Medulla oblongata (tissue), 1 donor: Measurements from ENCODE around the gene ULK2.
"Not testable (repeated sequence)": the region's sequence is repeated elsewhere in the genome, so short reads cannot be mapped to it uniquely, and the experiment has no call there.

Experiments used
- DNase-seq: peaks from one replicate; pipeline ENCODE4 v3.0.0-alpha.2; 2015; ENCODE audit errors: extremely low spot score

Gene ULK2

DNA sequence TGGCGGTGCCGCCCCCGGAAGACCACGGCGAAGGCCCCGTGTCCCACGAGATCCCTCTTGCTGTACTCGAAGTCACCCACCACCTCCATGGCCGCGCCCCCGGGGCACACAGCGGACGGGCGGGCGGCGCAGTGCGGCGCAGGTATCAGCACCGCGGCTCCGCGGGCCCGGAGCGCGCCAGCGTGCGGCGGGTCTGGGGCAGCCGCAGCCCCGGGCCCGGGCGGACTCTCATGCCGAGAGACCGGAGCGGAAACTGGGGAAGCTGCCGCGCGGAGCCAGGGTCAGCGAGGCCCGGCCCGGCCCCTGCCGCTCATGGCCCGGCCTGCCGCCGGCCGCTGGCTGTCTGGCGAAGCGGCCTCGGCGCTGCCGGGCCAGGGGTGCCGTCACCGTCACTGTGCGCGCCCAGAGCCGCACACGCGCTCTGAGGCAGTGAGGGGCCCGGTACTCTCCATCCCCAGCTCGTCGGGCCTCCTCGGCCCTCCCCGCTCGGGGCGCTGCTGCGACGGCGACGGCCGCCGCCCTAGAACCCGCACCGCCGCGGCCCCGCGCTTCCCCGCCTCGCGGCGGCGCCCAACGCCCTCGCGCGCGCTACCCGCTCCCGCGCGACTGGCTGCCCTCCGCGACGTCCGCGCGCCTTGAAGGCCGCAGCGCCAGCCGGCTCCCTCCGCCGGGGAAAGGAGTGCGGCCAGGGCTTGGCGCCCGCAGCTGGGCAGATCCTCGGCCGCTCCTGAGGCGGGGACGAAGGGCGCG, at the start of gene ULK2:
Gene ULK2 (minus strand): TSS at position 608 of the 750 bp plus-strand sequence. CDS start 519 bp downstream, at position 89.
- peak; percentile 69 for DNase-seq

DNA sequence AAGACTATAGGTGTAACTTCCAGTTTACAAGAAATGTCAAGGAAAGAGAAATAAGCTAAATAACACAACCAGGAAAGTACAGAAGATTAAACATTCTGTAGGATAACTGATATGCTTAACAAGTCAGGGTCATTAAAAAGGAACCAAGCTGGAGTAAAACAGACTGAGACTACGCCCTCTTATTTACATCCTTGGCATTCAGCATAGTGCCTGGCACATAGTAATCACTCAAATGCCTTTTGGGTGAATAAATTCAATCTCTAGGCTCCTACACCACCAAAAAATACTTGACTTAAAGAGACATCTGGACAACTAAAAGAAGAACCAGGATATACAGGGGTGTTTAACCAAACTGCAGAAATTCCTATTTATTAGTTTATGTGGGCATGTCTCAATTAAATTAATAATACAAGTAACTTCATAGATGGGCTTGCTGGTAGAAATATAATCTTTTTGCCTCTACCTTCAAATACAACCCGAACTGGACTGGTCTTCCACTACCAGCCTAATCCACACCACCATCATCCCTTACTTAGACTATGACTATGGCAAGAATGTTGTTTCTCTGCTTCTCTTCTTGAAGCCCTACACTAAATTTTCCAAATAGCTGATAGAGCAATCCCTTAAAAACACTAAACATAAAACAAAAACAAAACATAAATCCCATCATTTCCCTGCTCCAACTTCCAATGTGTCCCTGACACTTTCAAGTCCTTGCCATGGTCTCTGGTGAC, 47.7 kb upstream of the ULK2 start:
- DNase-seq: no peak

DNA sequence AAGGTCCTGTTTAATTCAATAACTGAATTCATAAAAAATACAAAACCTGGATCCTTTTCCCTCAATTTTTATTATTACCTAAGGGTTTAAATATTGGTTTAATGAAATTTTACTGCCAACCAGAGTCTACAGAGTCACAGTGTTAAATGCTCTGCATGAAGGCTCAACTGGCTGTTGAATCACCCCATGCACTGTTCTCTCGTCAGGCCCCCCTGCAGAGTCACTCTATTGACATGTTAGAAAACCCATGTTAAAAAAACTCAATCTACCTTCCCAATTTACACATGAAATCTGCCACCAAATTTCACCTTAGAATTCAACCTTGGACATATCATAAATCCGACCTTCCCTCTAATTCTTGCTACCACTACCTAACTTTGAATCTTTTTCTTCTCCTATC, 43.3 kb upstream of the ULK2 start:
- no peak for DNase-seq

DNA sequence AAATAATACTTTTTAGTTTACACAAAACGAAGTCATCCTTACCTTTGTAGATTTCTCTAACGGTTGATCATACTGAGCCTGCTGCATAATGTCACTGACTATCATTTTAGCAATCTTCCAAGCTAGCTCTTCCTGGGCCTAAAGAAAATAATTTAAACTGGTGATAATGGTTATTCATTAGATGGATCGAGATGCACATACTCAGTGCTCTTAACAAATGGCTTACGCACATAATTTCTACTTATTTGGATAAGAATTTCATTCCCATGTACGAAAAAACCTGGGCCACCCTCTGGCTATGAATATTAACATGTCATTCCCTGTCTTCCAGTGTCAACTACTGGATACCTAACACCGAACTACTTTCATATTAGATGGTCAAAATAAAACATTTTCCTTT, 41.4 kb upstream of the ULK2 start:
- no peak for DNase-seq

DNA sequence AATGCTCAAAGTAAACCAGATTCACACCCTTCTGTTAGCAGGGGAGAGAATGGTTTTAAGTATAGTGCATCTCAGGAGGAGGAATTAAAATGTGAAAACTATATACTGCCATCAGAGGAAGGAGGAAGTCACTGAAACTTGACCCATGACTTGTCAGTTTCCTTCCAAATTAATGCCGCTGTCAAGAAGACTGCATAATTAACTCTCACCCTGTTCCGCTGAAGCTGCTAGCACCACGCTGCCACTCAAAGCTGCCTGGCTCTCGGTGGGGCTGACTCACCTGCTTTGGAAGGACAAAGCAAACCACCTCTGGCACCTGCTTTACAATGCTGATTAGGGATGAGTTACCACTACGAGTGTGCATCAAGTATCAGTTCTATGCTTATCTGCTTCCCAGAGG, 37.8 kb upstream of the ULK2 start:
- DNase-seq: peak; percentile 14

DNA sequence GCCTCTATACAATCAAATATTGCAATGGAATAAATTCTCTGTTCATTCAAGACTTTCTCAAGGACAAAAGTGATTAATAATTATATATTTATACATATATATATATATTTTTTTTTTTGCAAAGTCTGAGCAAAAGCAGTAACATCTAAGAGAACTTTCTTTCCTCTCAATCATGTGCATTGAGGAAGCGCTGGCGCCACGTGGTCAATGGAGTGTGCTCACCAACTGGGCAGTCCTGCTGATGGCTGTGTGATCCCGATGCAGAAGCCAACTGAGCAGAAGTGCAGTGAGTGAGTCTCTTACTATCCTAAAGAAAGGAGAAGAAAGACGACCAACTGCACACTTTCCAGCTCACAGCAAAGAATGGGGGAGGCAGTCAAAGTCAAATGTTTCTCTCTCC, 37.2 kb upstream of the ULK2 start:
- DNase-seq: peak; percentile 82

DNA sequence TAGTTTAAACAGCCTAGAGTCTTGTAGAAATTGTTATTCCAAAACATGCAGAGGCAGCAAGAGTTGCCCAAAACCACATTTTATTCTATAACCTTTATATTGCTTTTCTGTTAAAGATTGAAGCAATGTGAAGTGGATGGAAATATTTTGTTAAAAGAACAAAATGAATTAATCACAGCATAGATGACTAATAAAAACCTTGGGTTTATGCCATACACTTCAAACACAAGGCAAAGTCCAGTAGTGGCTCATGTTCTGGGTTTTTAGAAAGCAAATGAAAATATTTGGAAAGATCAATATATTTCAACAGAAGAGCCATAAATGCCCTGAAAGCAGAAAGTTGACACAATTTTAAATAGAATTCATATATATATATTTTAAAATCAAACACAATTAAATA, 36.7 kb upstream of the ULK2 start:
- DNase-seq: no peak

DNA sequence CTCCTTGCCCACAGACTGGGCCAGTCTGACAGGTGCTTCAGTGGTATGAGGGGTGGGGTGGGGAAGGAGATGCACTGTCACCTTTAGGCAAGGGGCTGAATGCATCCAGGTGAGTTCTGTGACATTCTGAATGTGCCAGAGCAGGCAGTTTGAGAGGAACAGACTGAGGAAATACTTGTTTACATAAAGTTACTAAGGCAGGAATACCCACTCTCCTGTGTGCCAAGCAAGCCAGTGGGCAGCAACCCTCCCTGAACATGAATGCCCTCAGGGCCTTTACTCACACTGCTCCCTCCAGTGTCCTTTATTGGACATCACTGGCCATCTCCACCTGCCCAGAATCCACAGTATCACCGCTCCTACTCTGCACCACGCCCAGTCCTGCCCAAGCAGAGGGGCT, 33.1 kb upstream of the ULK2 start:
- DNase-seq: no peak

DNA sequence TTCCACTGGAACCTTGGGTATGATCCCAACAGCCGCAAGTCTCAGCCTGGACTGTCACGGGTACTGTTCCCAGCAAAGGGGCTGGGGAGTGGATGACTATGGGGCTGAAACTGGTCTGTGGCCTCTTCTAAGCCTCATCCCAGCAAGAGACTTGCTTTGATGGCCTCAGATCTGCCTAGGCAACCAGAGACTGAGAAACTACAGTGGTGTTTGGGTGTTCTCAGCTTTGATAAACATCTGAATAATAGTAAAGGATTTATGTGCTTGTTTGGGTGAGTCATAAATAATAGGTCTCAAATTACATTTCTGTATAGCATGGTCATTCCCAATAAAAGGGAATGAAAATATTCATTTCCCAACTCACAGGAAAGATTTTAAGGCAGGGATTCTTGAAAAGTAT, 30.2 kb upstream of the ULK2 start:
- DNase-seq: no peak

DNA sequence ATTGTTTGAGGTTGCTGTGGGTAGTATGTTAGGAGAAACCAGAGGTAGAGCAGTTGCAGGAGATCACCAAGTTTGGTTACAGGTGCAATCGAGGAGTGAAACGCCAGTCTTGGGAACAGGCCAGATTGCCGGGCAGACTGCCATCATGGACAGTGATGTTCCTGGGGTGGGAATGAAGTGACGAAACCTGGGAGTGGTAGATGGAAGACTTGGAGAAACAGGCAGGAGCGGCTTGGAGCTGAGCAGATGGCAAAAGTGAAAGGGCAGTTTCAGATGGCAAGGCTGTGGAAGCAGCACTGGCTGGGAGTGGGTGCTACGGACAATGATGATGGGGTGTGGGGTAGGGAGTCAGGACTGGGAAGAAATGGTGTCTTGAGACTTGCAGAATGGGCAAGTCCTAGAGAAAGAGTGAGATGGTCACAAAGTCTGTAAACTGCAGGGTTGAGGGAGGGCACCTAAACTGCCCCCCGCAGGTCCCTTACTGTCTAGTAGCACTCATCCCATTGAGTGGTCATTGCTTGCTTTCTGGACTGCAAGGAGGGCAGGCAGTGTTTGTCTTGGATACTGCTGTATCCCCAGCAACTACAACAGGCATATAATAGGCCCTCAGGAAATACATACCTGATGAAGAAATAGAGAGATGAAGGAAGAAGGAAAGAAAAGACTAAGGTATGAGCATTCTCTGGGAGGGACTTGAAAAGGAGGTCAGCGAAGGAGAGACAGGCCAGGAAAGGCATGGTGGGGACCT, 29.5 kb upstream of the ULK2 start:
- DNase-seq: no peak

DNA sequence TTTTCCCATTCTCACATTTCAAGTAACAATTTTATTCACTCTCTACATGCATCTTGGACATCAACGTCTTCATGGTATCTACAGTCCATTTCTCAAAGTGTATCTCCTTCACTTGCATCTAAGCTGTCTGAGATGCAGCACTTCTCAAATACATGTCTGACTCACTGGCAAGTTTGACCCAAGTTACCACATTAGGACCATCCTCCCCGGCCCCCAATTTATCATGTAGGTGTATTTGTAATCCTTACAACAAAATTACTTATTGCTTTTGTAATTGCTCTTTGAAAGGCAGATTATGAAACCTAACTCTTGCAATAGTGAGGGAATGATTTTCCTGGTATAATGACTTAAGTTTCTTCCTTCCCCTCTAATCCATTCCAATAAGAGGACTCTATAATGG, 28.9 kb upstream of the ULK2 start:
- no peak for DNase-seq

DNA sequence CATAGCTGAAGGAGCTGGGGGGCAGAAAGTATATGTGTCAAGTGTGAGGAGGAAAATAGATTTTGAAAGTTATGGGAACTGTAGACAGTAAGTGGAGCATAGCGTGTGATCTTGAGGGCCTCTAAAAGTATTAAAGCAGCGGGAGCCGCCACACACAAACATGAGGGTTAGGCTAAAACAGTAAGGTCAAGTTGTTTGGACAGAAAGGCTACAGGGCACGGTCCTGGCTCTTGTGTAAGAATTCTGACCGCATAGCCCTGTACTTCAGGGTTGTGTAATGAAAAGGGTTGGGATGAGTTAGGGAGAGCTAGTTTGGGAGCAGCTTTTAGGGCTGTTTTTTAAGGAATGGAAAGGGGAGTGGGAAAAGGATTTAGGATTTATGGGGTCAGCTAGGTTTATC, 22.8 kb upstream of the ULK2 start:
- not testable (repeated sequence) for DNase-seq

DNA sequence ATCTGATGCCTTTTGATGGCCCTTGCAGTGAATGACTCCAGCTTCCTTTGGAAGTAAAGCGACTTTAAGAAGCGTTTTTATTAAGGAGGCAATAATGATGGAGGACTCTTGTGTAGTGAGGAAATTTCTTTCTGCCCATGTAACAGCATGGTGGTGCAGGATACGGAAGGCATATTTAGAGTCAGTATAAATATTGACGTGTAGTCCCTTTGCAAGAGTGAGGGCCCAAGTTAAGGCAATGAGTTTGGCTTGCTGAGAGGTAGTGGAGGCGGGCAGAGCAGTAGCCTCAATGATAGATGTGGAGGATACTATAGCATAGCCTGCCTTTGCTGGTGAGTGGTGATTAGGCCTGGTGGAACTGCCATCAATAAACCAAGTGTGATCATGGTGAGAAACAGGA, 22.3 kb upstream of the ULK2 start:
- DNase-seq: not testable (repeated sequence)

DNA sequence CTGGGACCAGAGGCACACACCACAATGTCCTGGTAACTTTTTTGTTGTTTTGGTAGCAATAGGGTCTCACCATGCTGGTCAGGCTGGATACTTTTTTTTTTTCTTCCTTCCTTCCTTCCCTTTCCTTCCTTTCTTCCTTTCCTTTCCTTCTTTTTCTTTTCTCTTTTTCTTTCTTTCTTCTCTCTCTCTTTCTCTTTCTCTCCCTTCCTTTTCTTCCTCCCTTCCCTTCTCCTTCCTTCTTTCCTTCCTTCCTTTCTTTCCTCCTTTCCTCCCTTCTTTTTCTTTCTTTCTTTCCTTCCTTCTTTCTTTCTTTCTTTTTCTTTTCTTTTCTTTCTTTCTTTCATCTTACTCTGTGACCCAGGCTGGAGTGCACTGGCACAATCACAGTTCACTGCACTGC, 18.4 kb upstream of the ULK2 start:
- DNase-seq: no peak

DNA sequence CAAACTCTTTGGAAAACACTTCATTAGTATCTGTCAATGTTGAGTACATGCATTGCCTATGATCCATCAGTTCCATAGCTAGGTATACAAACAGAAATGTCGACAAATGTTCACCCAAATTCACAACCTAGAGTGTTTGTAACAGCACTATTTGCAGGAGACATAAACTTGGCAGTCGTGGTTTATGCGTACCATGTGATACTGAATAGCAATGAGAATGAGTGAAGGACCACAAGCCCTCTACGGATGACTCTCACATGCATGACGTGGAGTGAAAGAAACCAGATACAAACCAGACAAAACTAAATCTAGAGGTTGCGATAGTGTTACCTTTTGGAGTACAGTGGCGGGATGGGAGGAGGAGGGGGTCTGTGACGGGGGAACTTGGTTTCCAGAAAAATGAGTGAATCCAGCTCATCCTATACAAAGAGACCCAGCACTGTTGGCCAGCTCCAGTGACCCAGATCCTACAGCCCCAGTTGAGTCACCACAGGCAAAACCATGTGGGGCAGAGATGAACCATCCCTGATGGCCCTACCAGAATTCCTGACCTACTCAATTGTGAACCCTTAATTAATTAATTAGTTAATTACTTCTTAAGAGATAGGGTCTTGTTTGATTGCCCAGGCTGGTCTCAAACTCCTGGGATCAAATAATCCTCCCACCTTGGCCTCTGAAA, 15.9 kb upstream of the ULK2 start:
- DNase-seq: no peak

DNA sequence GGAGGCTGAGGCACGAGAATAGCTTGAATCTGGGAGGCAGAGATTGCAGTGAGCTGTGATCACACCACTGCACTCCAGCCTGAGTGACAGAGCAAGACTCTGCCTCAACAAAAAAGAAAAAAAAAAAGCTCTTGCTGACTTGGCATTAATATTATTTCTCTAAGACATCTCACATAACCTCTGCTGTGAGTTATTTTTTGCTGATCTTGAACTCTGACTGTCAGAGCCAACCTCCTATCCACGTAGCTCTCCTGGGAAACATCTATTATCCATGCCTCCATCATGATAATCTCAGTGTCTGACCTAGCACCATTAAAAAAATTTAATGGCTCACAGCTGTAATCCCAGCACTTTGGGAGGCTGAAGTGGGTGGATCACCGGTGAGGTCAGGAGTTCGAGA, 12.7 kb upstream of the ULK2 start:
- DNase-seq: no peak

DNA sequence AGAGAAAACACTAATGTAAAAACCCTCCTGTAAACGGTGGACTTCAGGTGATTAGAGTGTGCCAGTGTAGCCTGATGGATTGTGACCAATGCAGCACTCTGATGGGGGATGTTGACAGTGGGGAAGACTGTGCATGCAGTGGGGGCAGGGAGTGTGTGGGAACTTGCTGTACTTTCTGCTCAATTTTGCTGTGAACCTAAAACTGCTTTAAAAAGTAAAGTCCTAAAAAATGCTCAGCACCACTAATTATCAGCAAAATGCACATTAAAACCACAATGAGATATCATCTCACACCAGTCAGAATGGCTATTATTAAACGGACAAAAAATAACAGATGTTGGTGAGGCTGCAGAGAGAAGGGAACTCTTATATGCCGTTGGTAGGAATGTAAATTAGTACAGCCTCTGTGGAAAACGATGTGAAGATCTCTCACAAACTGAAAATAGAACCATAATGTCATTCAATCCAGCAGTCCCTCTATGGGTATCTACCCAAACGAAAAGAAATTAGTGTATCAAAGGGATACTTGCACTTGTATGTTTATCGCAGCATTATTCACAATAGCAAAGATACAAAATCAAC, 9.7 kb upstream of the ULK2 start:
- DNase-seq: peak; percentile 17

DNA sequence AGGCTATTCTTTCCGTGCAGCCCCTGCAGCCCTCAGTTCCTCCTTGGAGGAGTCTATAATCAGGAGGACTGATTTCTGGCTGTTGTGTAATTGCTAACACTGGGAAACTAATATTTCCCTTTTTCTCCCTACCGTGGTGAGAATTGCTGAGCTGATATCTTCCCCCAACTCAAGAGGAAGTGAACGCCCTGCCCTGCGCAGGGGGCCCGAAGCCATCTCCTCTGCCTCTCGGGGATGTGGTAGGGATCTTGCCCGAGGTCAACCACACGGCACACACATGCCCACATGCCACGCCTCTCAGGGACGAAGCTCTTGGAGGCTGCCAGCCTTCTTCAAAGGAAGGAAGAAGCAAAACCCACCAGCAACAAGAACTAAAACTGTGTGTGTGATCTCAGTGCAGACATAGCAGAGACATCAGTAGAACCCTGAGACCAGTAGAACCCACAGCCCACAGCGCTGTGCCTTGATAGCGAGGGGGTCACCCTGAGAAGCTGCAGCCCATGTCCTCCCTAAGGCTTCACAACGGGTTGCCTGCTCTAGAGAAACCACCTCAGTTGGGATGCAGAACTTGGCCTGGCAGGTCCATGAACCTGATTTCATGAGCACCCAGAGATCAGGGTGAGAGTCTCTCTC, 8.9 kb upstream of the ULK2 start:
- DNase-seq: peak; percentile 84

DNA sequence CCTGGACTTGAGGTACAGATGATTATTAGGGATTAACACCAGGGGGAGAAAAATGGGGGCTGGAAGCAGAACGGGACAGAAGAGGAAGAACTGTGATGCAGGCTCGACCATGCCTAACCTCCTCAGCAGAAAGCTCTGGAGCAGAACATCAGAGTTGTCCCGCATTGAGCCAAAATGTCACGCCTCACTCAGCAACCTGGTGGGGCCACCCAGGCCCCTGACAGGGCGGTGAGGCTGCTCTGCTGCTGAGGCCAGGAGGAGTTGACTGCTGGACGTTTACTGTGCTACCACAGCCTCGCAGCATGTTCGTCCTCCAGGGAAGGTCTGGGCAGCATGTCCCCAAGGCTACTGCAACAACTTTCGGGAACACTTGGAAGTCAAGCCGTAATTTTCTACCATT, 6.5 kb upstream of the ULK2 start:
- DNase-seq: no peak

DNA sequence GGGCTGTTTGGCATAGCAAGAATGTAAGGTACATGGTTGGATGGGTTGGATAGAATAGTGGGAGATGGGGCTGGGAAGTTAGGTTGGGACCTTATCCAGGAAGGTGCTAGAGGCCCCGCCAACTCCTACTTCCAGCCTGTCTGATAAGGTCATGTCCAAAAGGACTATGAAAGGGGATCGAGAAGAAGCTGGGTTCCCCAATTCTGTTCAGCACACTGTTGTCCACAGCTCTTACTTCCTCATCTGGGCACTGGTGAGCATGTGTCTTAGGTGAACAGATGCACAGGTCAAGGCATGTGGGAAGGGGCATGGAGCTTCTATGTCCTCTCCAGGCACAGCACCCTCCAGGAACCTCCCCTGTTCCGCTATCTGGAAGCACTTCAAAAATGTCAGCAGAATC, 5.6 kb upstream of the ULK2 start:
- DNase-seq: peak; percentile 30

DNA sequence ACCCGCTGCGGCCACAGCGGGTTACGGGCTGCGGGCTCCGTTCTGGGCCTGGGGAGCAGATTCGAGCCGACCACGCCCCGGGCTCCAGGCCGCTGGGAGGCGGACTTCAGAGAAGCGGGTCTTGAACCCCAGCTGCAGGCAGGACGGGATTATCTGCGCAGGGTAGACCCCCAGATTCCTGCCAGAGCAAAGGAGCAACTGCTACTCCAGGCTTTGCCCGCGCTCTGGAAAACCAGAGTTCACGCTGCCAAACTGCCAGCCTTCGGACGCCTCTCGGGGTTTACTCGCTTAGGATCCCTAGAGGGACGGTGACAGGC, 301 bp upstream of the ULK2 start:
- DNase-seq: no peak

DNA sequence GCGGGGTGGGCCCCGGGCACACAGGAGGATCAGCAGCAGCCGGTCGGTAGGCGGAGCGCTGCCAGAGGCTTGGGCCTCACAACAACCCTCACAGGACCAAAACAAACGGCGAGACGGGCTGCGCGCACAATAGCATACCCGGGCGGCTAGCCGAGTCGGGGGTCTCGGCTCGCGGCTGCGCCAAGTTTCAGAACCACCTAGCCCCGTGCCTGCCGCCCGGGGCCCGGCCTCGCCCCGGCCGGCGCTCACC, 732 bp downstream of the ULK2 start:
- peak; percentile 79 for DNase-seq
